SU-DHL-6 (cell line): ENCODE measurements around the gene ZBTB11.

Source experiments
- EZH2phosphoT487 ChIP-seq: fragments of 200-600 bp; sonication (generic), shearing (Covaris generic); conservative IDR thresholded peaks from 2 replicates; pipeline ENCODE4 v1.6.1; 2018; ENCODE audit warnings: mild to moderate bottlenecking, antibody characterized with exemption, low read length, moderate library complexity, mixed read lengths
- TF ChIP-seq, protein P1 (sequence below): fragments of 200-600 bp; sonication (generic); IDR thresholded peaks from one replicate; pipeline ENCODE4 v1.5.1; 2017; ENCODE audit warnings: antibody characterized with exemption, mild to moderate bottlenecking, low read length, moderate library complexity; ENCODE audit not compliant: insufficient read depth, poor library complexity, severe bottlenecking

DNA sequence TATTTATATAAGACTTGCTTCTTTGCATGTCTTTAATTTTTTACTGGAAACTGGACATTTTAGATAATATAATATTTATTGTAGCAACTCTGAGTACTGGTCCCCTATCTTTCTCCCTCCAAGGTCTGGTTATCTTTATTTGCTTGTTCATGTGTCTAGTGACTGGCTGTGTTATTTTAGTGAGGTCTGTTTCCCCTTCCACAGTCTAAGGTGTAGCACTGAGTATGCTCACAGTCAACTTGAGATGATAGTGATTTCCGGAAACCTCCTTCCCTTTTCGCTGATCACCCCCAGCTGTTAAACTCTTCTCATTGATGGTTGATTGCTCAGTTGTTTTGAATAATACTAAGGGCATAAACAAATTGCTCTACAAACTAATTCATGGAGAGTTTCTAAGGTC, 65.9 kb downstream of the ZBTB11 start:
- TF ChIP-seq, protein P1, sequence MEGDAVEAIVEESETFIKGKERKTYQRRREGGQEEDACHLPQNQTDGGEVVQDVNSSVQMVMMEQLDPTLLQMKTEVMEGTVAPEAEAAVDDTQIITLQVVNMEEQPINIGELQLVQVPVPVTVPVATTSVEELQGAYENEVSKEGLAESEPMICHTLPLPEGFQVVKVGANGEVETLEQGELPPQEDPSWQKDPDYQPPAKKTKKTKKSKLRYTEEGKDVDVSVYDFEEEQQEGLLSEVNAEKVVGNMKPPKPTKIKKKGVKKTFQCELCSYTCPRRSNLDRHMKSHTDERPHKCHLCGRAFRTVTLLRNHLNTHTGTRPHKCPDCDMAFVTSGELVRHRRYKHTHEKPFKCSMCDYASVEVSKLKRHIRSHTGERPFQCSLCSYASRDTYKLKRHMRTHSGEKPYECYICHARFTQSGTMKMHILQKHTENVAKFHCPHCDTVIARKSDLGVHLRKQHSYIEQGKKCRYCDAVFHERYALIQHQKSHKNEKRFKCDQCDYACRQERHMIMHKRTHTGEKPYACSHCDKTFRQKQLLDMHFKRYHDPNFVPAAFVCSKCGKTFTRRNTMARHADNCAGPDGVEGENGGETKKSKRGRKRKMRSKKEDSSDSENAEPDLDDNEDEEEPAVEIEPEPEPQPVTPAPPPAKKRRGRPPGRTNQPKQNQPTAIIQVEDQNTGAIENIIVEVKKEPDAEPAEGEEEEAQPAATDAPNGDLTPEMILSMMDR: no peak
- no peak for TF ChIP-seq EZH2phosphoT487
